Frontal cortex (tissue), 4 donors: ENCODE measurements around the gene DKK2. TPM values are rescaled to one million over a fixed set of nuclear protein-coding genes. Genes with fewer than 3 reads are reported as not detected.

Experiments used
- DNase-seq, 2 donors: peaks; one replicate each; pipeline ENCODE4 v3.0.0; 2012; ENCODE audit warnings: low spot score in 2 of 2
- FAIRE-seq: peaks from 2 replicates; lab custom pipeline; 2012; peaks lifted over from hg19 to GRCh38; lab: Jason Lieb, UNC
- total RNA-seq: library from RNA; depleted of rRNA; stranded (reverse); fragments of >200 nt; gene quantifications from one replicate; pipeline ENCODE4 v1.2.3, GENCODE V29; 2014
- donor health status: control.
- donor health status: control.
- donor health status: control.

DKK2 gene
- total RNA-seq, 1 donor from 2014 or later: 2.9 TPM

GRCh38 chr4:107018344-107018735, 17.8 kb downstream of the DKK2 start:
- FAIRE-seq (no peak), DNase-seq (no peak)

GRCh38 chr4:107017443-107018343, 18.4 kb downstream of the DKK2 start:
- no peak for FAIRE-seq
- DNase-seq: no peak

- DNase-seq (no peak), FAIRE-seq (no peak)
Observed at GRCh38 chr4:107011312-107011711, 24.8 kb downstream of the DKK2 start.

GRCh38 chr4:107009196-107009968, 26.7 kb downstream of the DKK2 start:
- no peak for FAIRE-seq
- no peak for DNase-seq

- DNase-seq (no peak), FAIRE-seq (no peak)
Observed at GRCh38 chr4:107008115-107008514, 28.0 kb downstream of the DKK2 start.

- FAIRE-seq (no peak), DNase-seq (no peak)
Observed at GRCh38 chr4:107006218-107006617, 29.9 kb downstream of the DKK2 start.

- FAIRE-seq: no peak
- no peak for DNase-seq
Observed at GRCh38 chr4:106996490-106996889, 39.6 kb downstream of the DKK2 start.

GRCh38 chr4:106993827-106994226, 42.3 kb downstream of the DKK2 start:
- DNase-seq (no peak), FAIRE-seq (no peak)

GRCh38 chr4:106987311-106987710, 48.8 kb downstream of the DKK2 start:
- FAIRE-seq (no peak), DNase-seq (no peak)

GRCh38 chr4:106986486-106986885, 49.6 kb downstream of the DKK2 start:
- FAIRE-seq (no peak), DNase-seq (no peak)

- DNase-seq: no peak
- no peak for FAIRE-seq
Observed at GRCh38 chr4:106985830-106986229, 50.3 kb downstream of the DKK2 start.

- DNase-seq (no peak), FAIRE-seq (no peak)
Observed at GRCh38 chr4:106982711-106983211, 53.4 kb downstream of the DKK2 start.

GRCh38 chr4:106981431-106981830, 54.7 kb downstream of the DKK2 start:
- FAIRE-seq (no peak), DNase-seq (no peak)

GRCh38 chr4:106979476-106979875, 56.6 kb downstream of the DKK2 start:
- no peak for DNase-seq
- FAIRE-seq: no peak

- DNase-seq (no peak), FAIRE-seq (no peak)
Observed at GRCh38 chr4:106978046-106978774, 57.9 kb downstream of the DKK2 start.

- DNase-seq: no peak
- no peak for FAIRE-seq
Observed at GRCh38 chr4:106971636-106972035, 64.5 kb downstream of the DKK2 start.

- FAIRE-seq: no peak
Observed at GRCh38 chr4:106967892-106968291, 68.2 kb downstream of the DKK2 start.

GRCh38 chr4:106953036-106953705, 82.9 kb downstream of the DKK2 start:
- DNase-seq: no peak
- FAIRE-seq: no peak

More at GRCh38 chr4:106967892-106968291, 68.2 kb downstream of the DKK2 start:
- DNase-seq: no peak

- no peak for FAIRE-seq
- no peak for DNase-seq
Observed at GRCh38 chr4:106951891-106952290, 84.2 kb downstream of the DKK2 start.

GRCh38 chr4:106941841-106942240, 94.3 kb downstream of the DKK2 start:
- no peak for FAIRE-seq
- no peak for DNase-seq
